Glutamatergic neuron (in vitro differentiated cells): Measurements from ENCODE around the gene GPR143. TPM values are rescaled to one million over a fixed set of nuclear protein-coding genes. Genes with fewer than 3 reads are reported as not detected.
A peak's percentile ranks its signal among the peaks of the same experiment; 100 is the strongest.

Experiments
- DNase-seq: peaks from one replicate; pipeline ENCODE4 v3.0.0; 2022
- H3K27ac Mint-ChIP-seq: one replicate; pipeline ENCODE4 v1.8.0; 2020; ENCODE audit warnings: mild to moderate bottlenecking, mixed read lengths, inconsistent platforms; ENCODE audit not compliant: unreplicated experiment
- H3K27me3 Mint-ChIP-seq: one replicate; pipeline ENCODE4 v1.8.0; 2020; ENCODE audit warnings: mild to moderate bottlenecking, moderate library complexity, mixed read lengths, inconsistent platforms; ENCODE audit not compliant: unreplicated experiment
- H3K36me3 Mint-ChIP-seq: one replicate; pipeline ENCODE4 v1.8.0; 2020; ENCODE audit warnings: mild to moderate bottlenecking, mixed read lengths, inconsistent platforms; ENCODE audit not compliant: unreplicated experiment
- H3K4me1 Mint-ChIP-seq: one replicate; pipeline ENCODE4 v1.8.0; 2020; ENCODE audit warnings: mild to moderate bottlenecking, low read depth, mixed read lengths, inconsistent platforms; ENCODE audit not compliant: unreplicated experiment
- H3K4me3 Mint-ChIP-seq: one replicate; pipeline ENCODE4 v1.8.0; 2020; ENCODE audit warnings: mild to moderate bottlenecking, mixed read lengths, inconsistent platforms; ENCODE audit not compliant: unreplicated experiment
- H3K9me3 Mint-ChIP-seq: one replicate; pipeline ENCODE4 v1.8.0; 2020; ENCODE audit warnings: mild to moderate bottlenecking, moderate library complexity, mixed read lengths, inconsistent platforms; ENCODE audit not compliant: unreplicated experiment
- total RNA-seq: library from RNA; stranded (reverse); fragmentation: NEBNext Ultra II Directional; extraction: Animal tissue kit (Norgen Biotek cat#: 25700); gene quantifications from one replicate; pipeline ENCODE4 v1.2.1, GENCODE V29; 2021; ENCODE audit not compliant: unreplicated experiment
- TF ChIP-seq, protein P1 (sequence below): fragments of 200-600 bp; sonication (generic); IDR thresholded peaks from one replicate; pipeline ENCODE4 v1.5.0; 2021; ENCODE audit not compliant: partially characterized antibody, unreplicated experiment

Gene GPR143
- total RNA-seq, 1 donor from 2014 or later = not detected

DNA sequence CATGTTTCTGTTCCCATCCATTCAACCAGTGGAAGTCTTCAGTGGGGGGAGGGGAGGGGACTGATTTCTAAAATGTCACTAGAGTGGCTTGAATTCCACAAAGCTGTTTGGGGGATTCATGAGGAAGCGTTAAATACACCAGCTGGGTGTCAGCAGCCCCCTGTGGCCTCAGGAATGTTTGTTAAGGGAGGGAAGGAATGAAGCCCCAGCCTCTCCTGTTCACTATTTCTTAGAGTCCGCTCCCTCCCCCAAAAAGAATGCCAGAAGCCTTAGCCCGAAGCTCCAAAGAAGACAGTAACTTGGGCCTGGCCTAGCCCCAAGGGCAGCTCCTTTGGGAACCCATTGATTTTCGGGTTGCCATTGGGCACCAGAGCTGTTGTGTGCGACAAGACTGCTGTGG is 23.9 kb upstream of the GPR143 start:
- Mint-ChIP-seq H3K4me3 (no peak overlapping the region), H3K36me3 (no peaks in the 10 kb centered on the region), H3K27ac (no peak overlapping the region), H3K9me3 (no peaks in the 10 kb centered on the region), H3K4me1 (no peaks in the 10 kb centered on the region), H3K27me3 (peaks cover 1% of the 10 kb centered on the region)
- DNase-seq = no peak
- TF ChIP-seq, protein P1, sequence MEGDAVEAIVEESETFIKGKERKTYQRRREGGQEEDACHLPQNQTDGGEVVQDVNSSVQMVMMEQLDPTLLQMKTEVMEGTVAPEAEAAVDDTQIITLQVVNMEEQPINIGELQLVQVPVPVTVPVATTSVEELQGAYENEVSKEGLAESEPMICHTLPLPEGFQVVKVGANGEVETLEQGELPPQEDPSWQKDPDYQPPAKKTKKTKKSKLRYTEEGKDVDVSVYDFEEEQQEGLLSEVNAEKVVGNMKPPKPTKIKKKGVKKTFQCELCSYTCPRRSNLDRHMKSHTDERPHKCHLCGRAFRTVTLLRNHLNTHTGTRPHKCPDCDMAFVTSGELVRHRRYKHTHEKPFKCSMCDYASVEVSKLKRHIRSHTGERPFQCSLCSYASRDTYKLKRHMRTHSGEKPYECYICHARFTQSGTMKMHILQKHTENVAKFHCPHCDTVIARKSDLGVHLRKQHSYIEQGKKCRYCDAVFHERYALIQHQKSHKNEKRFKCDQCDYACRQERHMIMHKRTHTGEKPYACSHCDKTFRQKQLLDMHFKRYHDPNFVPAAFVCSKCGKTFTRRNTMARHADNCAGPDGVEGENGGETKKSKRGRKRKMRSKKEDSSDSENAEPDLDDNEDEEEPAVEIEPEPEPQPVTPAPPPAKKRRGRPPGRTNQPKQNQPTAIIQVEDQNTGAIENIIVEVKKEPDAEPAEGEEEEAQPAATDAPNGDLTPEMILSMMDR = no peak

DNA sequence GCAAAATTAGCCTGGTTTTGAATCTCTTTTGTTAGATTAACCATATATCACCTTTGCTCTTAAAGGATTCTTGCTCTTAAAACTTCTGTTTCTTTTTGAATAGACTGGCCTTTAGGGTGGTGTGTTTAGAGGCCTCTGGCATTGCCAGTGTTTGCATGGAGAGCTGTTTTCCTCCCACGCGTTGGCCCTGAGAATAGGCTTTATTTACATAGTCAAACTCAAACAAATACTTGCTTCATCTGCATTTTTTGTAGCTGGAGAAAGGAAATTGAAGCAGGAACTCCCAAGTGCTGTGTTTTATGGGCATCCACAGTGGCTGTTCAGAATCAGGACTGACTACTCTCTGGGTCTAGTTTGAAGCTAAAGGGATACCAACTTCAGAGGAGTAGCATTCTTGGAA is 23.3 kb upstream of the GPR143 start:
- H3K27ac Mint-ChIP-seq = no peak overlapping the region
- DNase-seq = no peak
- H3K36me3 Mint-ChIP-seq = no peaks in the 10 kb centered on the region
- TF ChIP-seq, protein P1 = no peak
- no peaks in the 10 kb centered on the region for H3K27me3 Mint-ChIP-seq
- no peaks in the 10 kb centered on the region for H3K9me3 Mint-ChIP-seq
- H3K4me3 Mint-ChIP-seq = no peak overlapping the region
- H3K4me1 Mint-ChIP-seq = no peaks in the 10 kb centered on the region

DNA sequence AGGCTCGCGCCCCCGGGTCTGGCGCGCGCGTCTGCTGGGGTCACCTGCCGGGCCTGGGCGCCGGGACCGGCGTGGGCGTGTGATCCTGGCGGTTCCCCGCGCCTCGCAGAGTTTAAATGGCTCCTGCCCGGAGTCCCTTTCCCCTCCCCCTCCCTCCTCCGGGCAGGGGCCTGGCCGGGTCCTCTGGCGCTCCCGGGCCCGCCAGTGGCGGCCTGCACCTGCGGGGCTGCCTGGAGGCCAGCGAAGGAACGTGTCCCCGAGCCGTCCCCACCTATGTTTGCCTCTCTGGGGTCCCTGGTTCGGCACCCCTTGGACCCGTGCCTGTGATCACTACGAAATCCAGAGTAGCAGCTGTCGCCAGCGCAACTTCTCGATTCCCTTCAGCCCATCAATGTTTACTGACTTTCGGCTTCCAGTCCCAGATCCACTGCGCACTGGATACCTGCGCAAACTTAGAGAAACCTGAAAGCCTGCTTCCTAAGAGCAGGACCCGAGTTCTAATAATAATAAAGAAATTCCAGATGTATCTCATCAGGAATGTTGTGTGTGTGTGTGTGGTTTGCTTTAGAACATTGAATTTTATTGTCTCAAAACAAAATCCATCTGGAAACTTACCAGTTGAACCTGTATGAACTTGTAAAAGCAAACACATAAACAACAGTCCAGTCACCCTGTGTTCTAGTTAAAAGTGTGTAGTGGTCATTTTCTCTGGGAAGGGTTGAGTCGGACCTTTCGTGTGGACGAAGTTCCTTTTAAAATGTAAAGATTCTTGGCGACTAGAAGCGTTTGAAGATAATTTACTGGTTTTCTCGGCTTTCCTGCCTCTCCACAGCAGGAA is 21.4 kb upstream of the GPR143 start:
- H3K27ac Mint-ChIP-seq = no peak overlapping the region
- H3K4me3 Mint-ChIP-seq = peak overlapping the region; percentile 70
- H3K27me3 Mint-ChIP-seq = no peaks in the 10 kb centered on the region
- DNase-seq = no peak
- no peaks in the 10 kb centered on the region for H3K4me1 Mint-ChIP-seq
- H3K36me3 Mint-ChIP-seq = no peaks in the 10 kb centered on the region
- TF ChIP-seq, protein P1 = no peak
- H3K9me3 Mint-ChIP-seq = no peaks in the 10 kb centered on the region

DNA sequence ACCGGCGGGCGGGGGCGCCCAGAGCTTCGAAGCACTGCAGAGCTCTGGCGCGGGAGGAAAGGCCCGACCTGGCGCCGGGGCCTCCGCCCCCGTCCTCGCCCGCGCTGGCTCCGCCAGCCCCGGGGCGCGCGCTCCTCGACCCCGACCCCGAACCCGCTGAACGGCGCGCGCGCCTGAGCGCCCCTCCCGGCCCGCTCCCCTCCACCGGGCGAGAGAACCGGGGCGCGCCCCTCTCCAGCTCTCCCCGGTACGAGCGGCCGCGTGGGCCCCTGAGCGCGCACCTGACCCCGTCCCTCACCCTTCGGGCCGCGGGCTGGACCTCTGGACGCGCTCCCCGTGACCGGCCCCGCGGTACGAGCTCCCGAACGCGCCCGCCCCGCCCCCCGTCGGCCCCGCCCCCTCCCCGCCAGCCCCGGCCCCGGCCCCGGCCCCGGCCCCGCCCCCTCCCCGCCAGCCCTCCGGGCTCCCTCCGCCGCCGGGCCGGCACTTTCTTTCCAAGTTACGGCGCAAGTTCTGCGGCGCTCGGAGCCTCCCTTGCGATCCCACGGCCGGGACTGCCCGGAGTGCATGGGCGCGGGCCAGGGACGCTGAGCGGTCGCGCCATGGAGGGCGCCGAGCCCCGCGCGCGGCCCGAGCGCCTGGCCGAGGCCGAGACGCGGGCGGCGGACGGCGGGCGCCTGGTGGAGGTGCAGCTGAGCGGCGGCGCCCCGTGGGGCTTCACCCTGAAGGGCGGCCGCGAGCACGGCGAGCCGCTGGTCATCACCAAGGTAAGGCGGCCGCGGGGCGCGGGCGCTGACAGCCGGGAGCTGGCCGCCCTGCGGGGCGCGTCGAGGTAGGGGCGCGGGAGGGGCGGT is 20.5 kb upstream of the GPR143 start, which contains the start of gene SHROOM2:
Gene SHROOM2 (plus strand): TSS at position 486 of the 854 bp plus-strand sequence. CDS start 117 bp downstream, at position 603.
- no peaks in the 10 kb centered on the region for H3K27me3 Mint-ChIP-seq
- H3K36me3 Mint-ChIP-seq = no peaks in the 10 kb centered on the region
- no peaks in the 10 kb centered on the region for H3K9me3 Mint-ChIP-seq
- peak; percentile 19 for DNase-seq
- H3K4me1 Mint-ChIP-seq = no peaks in the 10 kb centered on the region
- no peak within 1 kb of the TSS for H3K27ac Mint-ChIP-seq
- H3K4me3 Mint-ChIP-seq = peak within 1 kb of the TSS; percentile 70
- TF ChIP-seq, protein P1 = no peak
